Esophagus muscularis mucosa (tissue), 4 donors: Measurements from ENCODE around the gene LSS.

Experiments
- CTCF ChIP-seq, 3 experiments: fragments of 200-600 bp in 2 of 3; fragments of 450-650 bp in 1 of 3; sonication (generic) in 2 of 3; IDR thresholded peaks; one replicate each; pipeline ENCODE4 v1.5.1; 2017 to 2019; ENCODE audit warnings: antibody characterized with exemption in 3 of 3, mild to moderate bottlenecking in 2 of 3, moderate library complexity in 1 of 3
- EP300 ChIP-seq: sonication (generic); formaldehyde crosslinking; IDR thresholded peaks from one replicate; pipeline ENCODE4 v1.6.1; 2017; ENCODE audit warnings: antibody characterized with exemption
- POLR2A ChIP-seq: fragments of 450-650 bp; IDR thresholded peaks from one replicate; pipeline ENCODE4 v1.6.1; 2017; ENCODE audit warnings: antibody characterized with exemption, moderate library complexity, mild to moderate bottlenecking, low read depth
- POLR2AphosphoS5 ChIP-seq, 2 donors: sonication (generic); formaldehyde crosslinking; IDR thresholded peaks; one replicate each; pipeline ENCODE4 v1.6.1; 2017; ENCODE audit warnings: antibody characterized with exemption in 2 of 2

DNA sequence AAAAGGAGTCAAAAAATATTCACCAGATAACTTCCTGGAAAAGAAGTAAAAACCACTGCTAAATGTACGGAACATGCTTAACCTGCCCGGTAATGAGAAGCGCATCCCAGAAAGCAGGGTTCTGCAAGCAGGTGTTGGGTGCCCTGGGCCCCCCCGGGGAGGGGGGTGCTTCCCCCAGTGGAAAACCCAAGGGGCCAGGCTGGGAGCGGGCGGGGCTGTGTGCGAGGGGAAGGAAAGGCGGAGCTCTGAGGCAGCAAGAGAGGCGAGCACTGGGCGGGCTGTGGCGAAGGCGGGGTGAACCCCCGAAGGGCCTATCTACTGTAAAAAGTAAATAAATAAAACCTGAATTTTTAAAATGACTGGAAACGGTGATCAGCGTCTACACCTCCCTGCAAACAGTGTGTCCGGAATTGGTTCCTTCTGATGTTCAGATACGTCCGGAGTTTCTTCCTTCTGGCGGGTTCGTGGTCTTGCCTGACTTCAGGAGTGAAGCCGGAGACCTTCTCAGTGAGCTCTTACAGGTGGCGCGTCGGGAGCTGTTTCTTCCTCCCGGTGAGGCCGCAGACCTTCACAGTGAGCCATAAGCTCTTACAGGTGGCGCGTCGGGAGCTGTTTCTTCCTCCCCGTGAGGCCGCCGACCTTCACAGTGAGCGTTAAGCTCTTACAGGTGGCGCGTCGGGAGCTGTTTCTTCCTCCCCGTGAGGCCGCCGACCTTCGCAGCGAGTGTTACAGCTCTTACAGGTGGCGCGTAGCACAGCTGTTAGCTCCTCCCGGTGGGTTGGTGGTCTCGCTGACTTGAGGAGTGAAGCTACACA lies 86.6 kb downstream of the LSS start:
- TF ChIP-seq POLR2AphosphoS5 (IDR thresholded peaks at IDR 0.05) (no peak), CTCF (IDR thresholded peaks at IDR 0.05) (no peak), POLR2A (no peak), EP300 (no peak)
